Stimulated activated CD4-positive, alpha-beta T cell treated with anti-CD3 and anti-CD28 coated beads, TNF-alpha, amount 100 ng/mL, for 4 hours (primary cell): ENCODE data around the gene KLHL40.

Source experiments
- DNase-seq, 3 experiments: peaks; one replicate each; pipeline ENCODE4 v3.0.0-alpha.2; 2020; ENCODE audit warnings: low read depth in 3 of 3

KLHL40 gene

GRCh38 chr3:42702982-42703694, 17.8 kb downstream of the KLHL40 start:
- DNase-seq: no peak

- no peak for DNase-seq
These were observed 18.3 kb downstream of the KLHL40 start for GRCh38 chr3:42703695-42704025.

GRCh38 chr3:42704136-42704841, 19.0 kb downstream of the KLHL40 start:
- no peak for DNase-seq

DNA sequence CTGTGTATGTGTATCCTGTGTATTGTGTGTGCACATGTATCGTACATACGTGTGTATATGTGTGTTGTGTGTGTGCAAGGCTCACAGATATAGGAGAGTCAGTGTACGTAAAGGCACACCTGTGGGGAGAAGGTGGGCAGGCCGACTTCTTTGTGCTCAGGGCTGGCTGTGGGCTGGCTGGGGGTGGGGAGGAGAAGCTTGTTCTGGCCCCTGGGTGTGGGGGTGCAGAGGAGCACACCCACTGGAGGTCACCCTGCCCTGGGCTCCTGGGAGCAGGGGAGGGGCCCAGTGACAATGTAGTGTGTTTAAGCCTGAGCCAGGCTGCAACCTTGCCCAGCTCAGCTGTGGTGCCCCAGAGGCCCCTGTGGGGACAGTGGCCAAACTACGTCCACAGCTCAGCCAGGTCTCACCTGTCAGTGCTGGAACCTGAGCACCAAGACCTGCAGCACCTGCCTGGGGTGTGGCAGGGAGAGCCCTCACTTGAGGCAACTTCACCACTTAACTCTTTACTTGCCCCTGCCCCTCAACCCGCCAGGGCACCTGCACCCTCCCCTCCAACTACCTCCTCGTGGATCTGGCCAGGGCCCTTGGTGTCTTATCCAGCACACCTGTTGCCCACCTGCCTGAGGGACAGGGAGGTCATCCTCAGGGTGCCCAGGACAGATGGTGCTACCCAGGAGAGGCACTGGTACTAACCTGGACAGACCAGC, 19.9 kb downstream of the KLHL40 start:
- no peak for DNase-seq

DNA sequence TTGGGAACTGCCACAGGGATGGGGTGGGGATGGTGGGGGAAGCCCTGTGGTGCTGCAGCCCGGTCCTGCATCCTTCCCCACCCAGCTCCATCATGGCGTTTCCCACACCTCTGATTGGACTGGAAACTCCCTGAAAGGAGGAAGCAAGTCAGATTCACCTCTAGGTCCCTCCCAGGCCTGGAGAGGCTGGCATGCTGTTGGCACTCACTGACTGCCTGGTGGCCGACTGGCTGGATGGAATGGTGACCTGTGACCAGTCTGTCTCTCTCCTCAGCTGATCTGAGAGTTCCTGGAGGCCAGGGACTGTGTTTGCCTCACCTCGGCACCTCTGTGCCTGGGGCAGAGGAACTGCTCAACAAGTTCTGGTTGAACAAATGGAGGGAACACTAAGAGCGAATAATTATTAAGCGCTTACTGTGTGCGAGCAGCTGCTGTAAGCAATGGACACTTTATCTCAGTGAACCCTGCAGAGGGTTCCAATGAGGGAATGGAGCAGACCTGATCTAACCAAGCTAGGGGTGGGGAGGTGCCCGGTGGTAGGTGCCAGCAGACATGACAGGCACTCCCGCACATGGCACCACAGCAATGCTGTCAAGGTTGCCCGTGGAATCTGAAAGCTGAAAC, 20.7 kb downstream of the KLHL40 start:
- DNase-seq: no peak

- no peak for DNase-seq
These were observed 21.6 kb downstream of the KLHL40 start for GRCh38 chr3:42706721-42707619.

DNA sequence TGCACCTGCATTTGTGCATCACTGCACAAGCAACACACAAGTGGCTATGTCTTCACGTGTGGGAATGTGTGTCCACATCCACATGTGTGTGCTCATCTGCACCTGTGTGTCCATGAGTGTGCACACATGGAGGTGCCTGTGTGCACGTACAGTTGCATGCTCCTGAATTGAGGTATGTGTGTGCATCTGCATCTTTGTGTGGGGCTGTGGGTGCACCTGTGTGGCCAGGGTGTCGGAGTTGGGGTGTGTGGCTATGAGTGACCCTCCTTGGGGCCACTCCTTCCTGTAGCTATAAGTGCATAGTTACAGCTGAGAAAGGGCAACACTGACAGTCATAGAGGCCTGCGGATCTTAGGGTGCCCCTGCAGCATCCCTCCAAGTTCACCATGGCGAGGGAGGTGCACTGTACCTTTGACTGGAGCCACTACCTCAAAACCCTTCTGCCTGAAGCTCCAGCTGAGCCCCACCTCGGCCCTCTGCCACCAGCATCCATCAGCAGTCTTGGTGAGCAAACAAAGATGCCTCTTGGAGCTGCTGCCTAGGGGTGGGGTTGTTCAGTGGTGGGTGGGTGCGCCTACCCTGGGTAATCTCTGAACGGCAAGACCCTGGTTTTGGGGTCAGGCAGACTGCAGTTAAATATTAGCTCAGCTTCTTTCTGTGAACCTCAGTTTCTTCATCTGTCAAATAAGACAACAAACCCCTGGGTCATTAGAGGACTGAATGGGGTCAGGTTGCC, 22.5 kb downstream of the KLHL40 start:
- no peak for DNase-seq

DNA sequence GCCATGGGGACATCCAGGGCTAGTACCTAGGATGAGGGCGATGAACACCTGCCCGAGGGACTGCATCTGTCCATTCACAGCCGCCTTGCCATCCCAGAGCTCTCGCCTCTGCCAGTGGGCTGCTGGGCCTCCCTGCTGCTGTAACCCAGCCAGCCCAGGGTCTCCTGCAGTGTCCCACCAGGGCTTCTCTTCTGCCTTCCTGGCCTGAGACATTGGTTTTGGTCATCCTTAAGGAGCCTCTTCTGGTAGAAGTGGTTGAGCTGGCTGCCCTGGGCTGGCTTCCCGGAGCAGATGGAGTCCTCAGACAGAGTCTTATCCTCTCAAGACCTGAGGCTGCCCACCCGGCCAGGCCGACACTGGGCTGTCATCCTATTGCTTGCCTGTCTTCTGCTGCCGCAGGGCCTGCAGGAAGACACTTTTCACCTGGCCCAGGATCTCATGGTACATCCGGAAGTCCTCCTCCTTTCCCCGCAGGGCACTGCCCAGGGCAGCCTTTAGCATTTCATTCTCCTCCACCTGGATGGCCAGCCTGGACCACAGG, 23.3 kb downstream of the KLHL40 start:
- no peak for DNase-seq

DNA sequence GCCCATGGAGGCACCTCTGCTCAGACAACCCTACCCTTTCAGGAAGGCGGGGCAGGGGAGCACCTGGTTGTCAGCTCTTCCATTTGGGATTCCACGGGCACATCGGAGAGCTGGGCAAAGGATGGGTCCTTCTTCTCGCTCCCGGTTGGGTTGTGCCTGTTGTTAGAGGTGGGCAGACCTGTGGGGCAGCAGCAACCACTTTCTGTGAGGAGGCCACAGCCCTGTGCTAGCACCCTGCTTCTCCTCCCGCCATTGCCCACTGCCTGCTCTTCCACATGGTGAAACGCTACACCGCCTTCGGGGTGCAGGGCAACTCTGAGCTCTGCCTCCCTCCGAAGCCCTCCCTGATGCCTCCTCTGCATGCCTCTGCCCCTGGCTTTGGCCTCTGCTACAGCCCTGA, 24.3 kb downstream of the KLHL40 start:
- no peak for DNase-seq

- no peak for DNase-seq
These were observed 25.1 kb downstream of the KLHL40 start for GRCh38 chr3:42710323-42711021.

- no peak for DNase-seq
These were observed 26.4 kb downstream of the KLHL40 start for GRCh38 chr3:42711491-42712343.

DNA sequence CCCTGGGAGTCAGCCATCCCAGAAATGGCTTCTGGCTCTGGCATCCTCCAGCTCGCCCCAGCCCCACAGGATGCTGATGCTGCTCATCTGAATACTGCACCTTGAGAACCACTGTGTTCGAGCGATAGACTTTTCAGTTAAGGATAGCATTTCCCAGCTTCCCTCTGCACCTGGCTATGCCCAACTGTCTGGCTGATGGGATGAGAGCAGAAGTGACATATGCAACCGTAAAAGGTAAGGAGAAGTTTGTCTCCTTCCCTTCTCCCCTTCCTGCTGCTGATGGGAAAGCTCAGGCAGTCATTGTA, 27.0 kb downstream of the KLHL40 start:
- no peak for DNase-seq

DNA sequence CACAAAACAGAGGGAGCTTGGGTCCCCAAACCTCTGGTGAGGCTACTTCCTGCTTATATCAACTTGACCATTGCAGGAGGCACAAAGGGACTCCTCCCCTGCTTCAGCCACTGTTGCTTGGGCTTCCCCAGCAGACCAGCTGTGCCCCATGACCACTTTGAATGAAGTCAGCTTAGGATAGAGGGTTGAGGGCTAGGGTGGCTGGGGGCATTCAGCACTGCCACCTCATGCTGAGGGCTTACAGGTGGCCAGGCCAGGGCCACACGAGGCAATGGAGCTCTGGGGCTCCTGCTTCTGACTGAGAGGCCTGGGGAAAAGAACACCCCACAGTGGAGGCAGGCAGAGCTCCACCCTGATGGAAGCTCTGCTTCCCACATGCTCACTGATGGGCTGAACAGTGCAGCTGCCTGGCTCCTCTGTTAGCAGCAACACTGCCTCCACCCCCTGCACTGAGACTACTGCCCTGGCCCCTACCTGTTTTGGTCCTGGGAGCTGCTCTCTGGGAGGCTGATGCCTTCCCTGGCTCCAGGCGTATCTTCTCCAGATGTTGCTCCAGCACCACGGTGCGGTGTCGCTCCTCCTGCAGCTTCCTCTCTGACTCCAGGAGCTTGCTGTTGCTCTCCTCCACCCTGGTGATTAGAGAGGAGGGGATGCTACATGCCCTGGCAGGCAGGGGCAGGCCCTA, 27.5 kb downstream of the KLHL40 start:
- DNase-seq: no peak

DNA sequence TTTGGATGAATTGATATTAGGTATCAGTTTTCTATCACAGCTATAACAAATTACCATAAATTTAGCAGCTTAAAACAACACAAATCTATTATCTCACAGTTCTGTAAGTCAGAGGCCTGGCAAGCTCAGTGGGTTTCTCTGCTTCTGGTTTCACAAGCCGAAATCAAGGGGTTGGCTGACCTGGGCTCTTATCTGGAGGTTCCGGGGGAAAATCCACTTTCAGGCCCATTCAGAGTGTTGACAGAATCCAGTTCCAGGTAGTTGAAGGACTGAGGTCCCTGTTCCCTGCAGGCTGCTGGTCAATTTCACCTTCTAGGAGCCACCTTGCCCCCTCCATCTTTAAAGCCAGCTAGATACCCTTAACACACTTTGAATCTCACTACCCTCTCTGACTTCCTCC, 28.4 kb downstream of the KLHL40 start:
- DNase-seq: no peak

GRCh38 chr3:42714171-42714852, 29.0 kb downstream of the KLHL40 start:
- no peak for DNase-seq

DNA sequence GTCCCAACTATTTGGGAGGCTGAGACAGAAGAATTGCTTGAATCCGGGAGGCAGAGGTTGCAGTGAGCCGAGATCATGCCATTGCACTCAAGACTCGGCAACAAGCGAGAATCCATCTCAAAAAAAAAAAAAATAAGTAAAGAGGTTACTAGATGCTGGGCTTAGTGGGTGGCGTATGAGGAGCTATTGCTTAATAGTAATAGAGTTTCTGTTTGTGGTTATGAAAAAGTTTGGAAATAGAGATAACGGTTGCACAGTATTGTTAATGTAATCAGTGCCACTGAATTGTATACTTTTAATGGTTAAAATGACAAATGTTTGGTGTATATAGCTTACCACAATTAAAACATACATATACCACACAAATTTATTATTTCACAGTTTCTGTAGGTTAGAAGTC, 32.0 kb downstream of the KLHL40 start:
- no peak for DNase-seq

DNA sequence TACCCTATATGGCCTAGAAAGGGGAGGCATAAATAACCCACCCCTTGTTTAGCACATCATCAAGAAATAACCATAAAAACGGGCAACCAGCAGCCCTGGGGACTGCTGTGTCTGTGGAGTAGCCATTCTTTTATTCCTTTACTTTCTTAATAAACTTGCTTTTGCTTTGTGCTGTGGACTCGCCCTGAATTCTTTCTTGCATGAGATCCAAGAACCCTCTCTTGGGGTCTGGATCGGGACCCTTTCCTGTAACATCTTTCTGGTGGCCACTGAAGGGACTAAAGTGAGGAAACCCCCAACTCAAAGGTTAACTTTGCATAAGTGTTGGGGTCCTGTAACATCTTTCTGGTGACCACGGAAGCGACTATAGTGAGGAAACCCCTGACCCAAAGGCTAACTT, 33.0 kb downstream of the KLHL40 start:
- DNase-seq: no peak

GRCh38 chr3:42719002-42719401, 33.7 kb downstream of the KLHL40 start:
- no peak for DNase-seq
